Right lobe of liver (tissue), 6 donors: ENCODE results near the gene TASOR2. TPM values are rescaled to one million over a fixed set of nuclear protein-coding genes. Genes with fewer than 3 reads are reported as not detected.
A peak's percentile ranks its signal among the peaks of the same experiment; 100 is the strongest.

Source experiments
- ATAC-seq, 4 donors: fragments of 200-7000 bp; cut with Tn5 transposase; one replicate each; pipeline ENCODE4 v1.9.1; 2020; ENCODE audit warnings: mild to moderate bottlenecking in 4 of 4, moderate library complexity in 4 of 4
- DNase-seq, 3 donors: peaks; one replicate each; pipeline ENCODE4 v3.0.0-alpha.2; 2020
- H3K27ac ChIP-seq, 3 donors: fragments of 200-600 bp; one replicate each; pipeline ENCODE4 v1.8.0; 2022
- H3K27me3 ChIP-seq, 2 donors: fragments of 200-600 bp; one replicate each; pipeline ENCODE4 v1.8.0; 2022
- H3K36me3 ChIP-seq, 4 donors: fragments of 200-600 bp; sonication (generic) in 1 of 4; one replicate each; pipeline versions ENCODE4 v1.5.1 to v1.8.0; 2017 to 2022; ENCODE audit warnings: control low read depth in 1 of 4
- H3K4me1 ChIP-seq, 4 donors: fragments of 200-600 bp; sonication (generic) in 1 of 4; one replicate each; pipeline versions ENCODE4 v1.5.1 to v1.8.0; 2017 to 2022; ENCODE audit warnings: control low read depth in 1 of 4
- H3K4me3 ChIP-seq, 3 donors: fragments of 200-600 bp; one replicate each; pipeline ENCODE4 v1.8.0; 2022
- H3K9me3 ChIP-seq, 4 donors: fragments of 200-600 bp; sonication (generic) in 1 of 4; one replicate each; pipeline versions ENCODE4 v1.5.1 to v1.8.0; 2017 to 2022; ENCODE audit warnings: control low read depth in 1 of 4
- CTCF ChIP-seq, 4 donors: fragments of 200-600 bp in 3 of 4; fragments of 450-650 bp in 1 of 4; IDR thresholded peaks; one replicate each; pipeline versions ENCODE4 v1.5.1 to v1.8.0; 2016 to 2022; ENCODE audit warnings: antibody characterized with exemption in 4 of 4, mild to moderate bottlenecking in 2 of 4
- POLR2A ChIP-seq: fragments of 450-650 bp; IDR thresholded peaks from one replicate; pipeline ENCODE4 v1.6.1; 2017; ENCODE audit warnings: antibody characterized with exemption, mild to moderate bottlenecking
- WGBS: methylation state at CpG from one replicate; pipeline ENCODE4 v1.1.6; 2018; ENCODE audit warnings: low coverage, low lambda C conversion rate; ENCODE audit not compliant: insufficient coverage; ENCODE audit errors: missing lambda C conversion rate; 5-methylcytosine and 5-hydroxymethylcytosine counted together
- intact Hi-C, 2 donors: fragments of 100-400 bp; cut with DNase I; formaldehyde crosslinking; loops; one replicate each; pipeline versions ENCODE4 v1.11.2 to v1.14.1; 2022
- total RNA-seq, 6 experiments: library from RNA; depleted of rRNA in 2 of 6; stranded (reverse); fragments of >200 nt in 2 of 6; fragmentation: NEBNext Ultra II Directional in 3 of 6; extraction: Animal tissue kit (Norgen Biotek cat#: 25700) in 3 of 6; gene quantifications; one replicate each; pipeline versions ENCODE4 v1.1.0 to v1.2.4, GENCODE V29; 2016 to 2023
- donor health status: DM: no; HTN: yes; CAD: no.
- donor health status: DM: no; HTN: no; CAD: no.
- donor health status: DM: no; HTN: no; CAD: no.
- donor health status: DM: no; HTN: yes; CAD: no.
- donor health status: DM: no; HTN: yes; CAD: no.

The TASOR2 gene
- total RNA-seq, 6 experiments from 2014 or later = 19.7 to 53.4 (median 29.6) TPM

GRCh38 chr10:5656737-5657579 is 27.7 kb upstream of the TASOR2 start:
- 66% methylated on average over 8 of the region's 8 CpGs for WGBS
- Histone ChIP-seq H3K9me3 (no peaks in the 10 kb centered on the region), H3K27ac (no peak overlapping the region), H3K36me3 (no peaks in the 10 kb centered on the region), H3K4me1 (peaks cover 0 to 89% (median 39%) of the 10 kb centered on the region in 4 donors), H3K4me3 (no peak overlapping the region), H3K27me3 (no peaks in the 10 kb centered on the region)
- intact Hi-C loops = no loop called here
- peak in 1 of 3 donors; percentile 7 for DNase-seq
- TF ChIP-seq CTCF (IDR thresholded peaks at IDR 0.05) (no peak), POLR2A (no peak)
- ATAC-seq = no peak

GRCh38 chr10:5658871-5659618 is 25.6 kb upstream of the TASOR2 start:
- no CpG with 5 or more reads among the region's 20 CpGs for WGBS
- peaks cover 0 to 78% (median 34%) of the 10 kb centered on the region in 4 donors for H3K4me1 ChIP-seq
- TF ChIP-seq CTCF (IDR thresholded peaks at IDR 0.05) (no peak), POLR2A (no peak)
- H3K36me3 ChIP-seq = no peaks in the 10 kb centered on the region
- ATAC-seq = peak in 3 of 4 donors; percentile 7 to 15 (median 11)
- no peak overlapping the region for H3K4me3 ChIP-seq
- intact Hi-C loops = no loop called here
- no peaks in the 10 kb centered on the region for H3K9me3 ChIP-seq
- no peak for DNase-seq
- no peaks in the 10 kb centered on the region for H3K27me3 ChIP-seq
- peak overlapping the region in 2 of 3 donors; percentile 21 to 81 for H3K27ac ChIP-seq

- intact Hi-C loops = no loop called here
- Histone ChIP-seq H3K27me3 (no peaks in the 10 kb centered on the region), H3K9me3 (no peaks in the 10 kb centered on the region), H3K4me3 (no peak overlapping the region), H3K27ac (peak overlapping the region; percentile 74 to 81 (median 80)), H3K36me3 (no peaks in the 10 kb centered on the region), H3K4me1 (peaks cover 0 to 78% (median 34%) of the 10 kb centered on the region in 4 donors)
- DNase-seq (peak; percentile 79 to 83 (median 81)), ATAC-seq (peak; percentile 86 to 95 (median 91))
- WGBS = 16% methylated on average over 15 of the region's 16 CpGs
- TF ChIP-seq CTCF (IDR thresholded peaks at IDR 0.05) (no peak), POLR2A (no peak)
Measured at GRCh38 chr10:5659702-5660528, 24.7 kb upstream of the TASOR2 start.

- DNase-seq = no peak
- Histone ChIP-seq H3K9me3 (no peaks in the 10 kb centered on the region), H3K27me3 (no peaks in the 10 kb centered on the region), H3K4me3 (no peak overlapping the region), H3K4me1 (peaks cover 0 to 71% (median 31%) of the 10 kb centered on the region in 4 donors), H3K27ac (peak overlapping the region in 2 of 3 donors; percentile 80 to 81), H3K36me3 (no peaks in the 10 kb centered on the region)
- WGBS = 60% methylated on average over 1 of the region's 6 CpGs
- TF ChIP-seq POLR2A (no peak), CTCF (IDR thresholded peaks at IDR 0.05) (no peak)
- intact Hi-C loops = no loop called here
- no peak for ATAC-seq
Measured at GRCh38 chr10:5661043-5661442, 23.6 kb upstream of the TASOR2 start.
